Limb (tissue), 2 donors: ENCODE results near the gene SMIM34.
"Not testable (repeated sequence)": the region's sequence is repeated elsewhere in the genome, so short reads cannot be mapped to it uniquely, and the experiment has no call there.

Experiments
- DNase-seq, 2 donors: peaks; one replicate each; pipeline ENCODE4 v3.0.0-alpha.2; 2016; ENCODE audit errors: extremely low spot score in 2 of 2

SMIM34 gene

DNA sequence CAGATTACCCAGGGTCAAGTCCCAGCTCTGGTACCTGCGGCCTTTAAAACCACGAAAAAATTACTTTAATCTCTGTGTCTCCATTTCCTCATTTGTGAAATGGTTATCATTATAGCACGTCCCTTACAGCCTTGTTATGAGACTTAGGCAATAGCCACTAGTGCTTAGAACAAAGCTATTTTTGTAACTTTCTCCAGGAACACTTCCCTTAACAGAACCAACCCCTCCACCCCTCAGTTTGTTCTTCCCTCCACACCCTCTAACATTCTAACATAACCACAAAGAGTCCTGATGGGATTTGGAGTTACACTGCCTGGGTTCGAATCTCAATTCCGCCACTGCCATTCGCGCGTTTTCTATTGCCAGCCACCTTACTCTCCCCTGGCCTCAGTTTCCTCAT is 49.3 kb downstream of the SMIM34 start:
- not testable (repeated sequence) for DNase-seq

DNA sequence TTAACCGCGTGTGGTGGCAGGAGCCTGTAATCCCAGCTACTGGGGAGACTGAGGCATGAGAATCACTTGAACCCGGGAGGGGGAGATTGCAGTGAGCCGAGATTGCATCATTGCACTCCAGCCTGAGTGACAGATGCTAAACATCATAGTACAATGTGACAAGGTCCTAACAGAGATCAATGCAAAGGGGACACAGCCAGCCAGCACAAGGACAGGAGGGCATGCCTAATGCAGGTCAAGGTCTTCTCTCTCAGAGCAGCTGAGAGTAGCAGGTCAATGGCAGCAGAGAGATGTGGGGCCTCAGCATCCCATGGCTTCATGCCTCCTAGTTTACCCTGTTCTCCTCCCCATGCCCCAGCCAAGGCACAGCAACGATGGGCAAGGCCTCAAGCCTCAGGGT is 51.4 kb downstream of the SMIM34 start:
- DNase-seq, result no peak

DNA sequence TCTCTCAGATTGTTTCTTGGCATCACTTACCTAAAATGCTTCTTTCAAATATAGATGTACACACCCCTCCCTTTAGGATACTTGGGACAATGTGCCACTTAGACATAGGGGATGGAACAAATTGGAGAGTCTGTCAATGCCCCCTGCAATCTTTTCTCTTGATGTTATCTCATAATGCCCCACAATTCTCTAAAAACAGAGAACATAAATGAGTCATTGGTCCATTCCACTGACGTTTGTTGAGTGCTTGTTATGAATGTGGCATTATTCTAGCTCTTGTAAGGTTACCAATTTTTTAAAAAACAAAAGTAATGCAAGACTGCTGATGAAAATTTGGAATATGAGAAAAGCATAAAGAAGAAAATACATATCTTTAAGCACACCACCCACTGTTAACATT is 54.0 kb downstream of the SMIM34 start:
- DNase-seq, result no peak
